Fibroblast of the conjunctiva (primary cell): ENCODE measurements around the gene PSEN1.

ENCODE experiments used
- DNase-seq: peaks from one replicate; pipeline ENCODE4 v3.0.0-alpha.2; 2010; ENCODE audit warnings: low read depth

Gene PSEN1

GRCh38 chr14:73254247-73255004 lies 118.1 kb downstream of the PSEN1 start:
- no peak for DNase-seq

- DNase-seq, result no peak
Observed at GRCh38 chr14:73255005-73255400, 118.7 kb downstream of the PSEN1 start.

GRCh38 chr14:73255693-73256225 lies 119.5 kb downstream of the PSEN1 start:
- DNase-seq, result no peak

GRCh38 chr14:73258076-73258475 lies 121.8 kb downstream of the PSEN1 start:
- no peak for DNase-seq

- no peak for DNase-seq
Observed at GRCh38 chr14:73258845-73259611, 122.7 kb downstream of the PSEN1 start.

- no peak for DNase-seq
Observed at GRCh38 chr14:73259837-73260236, 123.5 kb downstream of the PSEN1 start.

GRCh38 chr14:73260574-73260973 lies 124.3 kb downstream of the PSEN1 start:
- DNase-seq, result no peak

GRCh38 chr14:73261075-73261474 lies 124.8 kb downstream of the PSEN1 start:
- no peak for DNase-seq

- DNase-seq, result no peak
Observed at GRCh38 chr14:73261520-73262426, 125.5 kb downstream of the PSEN1 start.

- no peak for DNase-seq
Observed at GRCh38 chr14:73262427-73263183, 126.3 kb downstream of the PSEN1 start.

- DNase-seq, result no peak
Observed at GRCh38 chr14:73263606-73264005, 127.3 kb downstream of the PSEN1 start.

- DNase-seq, result no peak
Observed at GRCh38 chr14:73264080-73264884, 128.0 kb downstream of the PSEN1 start.

GRCh38 chr14:73264885-73265720 lies 128.8 kb downstream of the PSEN1 start:
- no peak for DNase-seq

- no peak for DNase-seq
Observed at GRCh38 chr14:73265721-73266046, 129.4 kb downstream of the PSEN1 start.

GRCh38 chr14:73266317-73266716 lies 130.0 kb downstream of the PSEN1 start:
- no peak for DNase-seq

GRCh38 chr14:73267474-73267873 lies 131.2 kb downstream of the PSEN1 start:
- no peak for DNase-seq

GRCh38 chr14:73269729-73270531 lies 133.6 kb downstream of the PSEN1 start:
- DNase-seq, result no peak

GRCh38 chr14:73272393-73272792 lies 136.1 kb downstream of the PSEN1 start:
- DNase-seq, result no peak
